HepG2 (cell line): ENCODE results near the gene STAM. TPM values are rescaled to one million over a fixed set of nuclear protein-coding genes. Genes with fewer than 3 reads are reported as not detected.

Experiments used
- ATAC-seq: fragments of 200-7000 bp; cut with Tn5 transposase; 3 replicates; pipeline ENCODE4 v1.9.1; 2020; ENCODE audit warnings: mild to moderate bottlenecking, moderate library complexity
- BruUV-seq: library from RNA; stranded (reverse); fragments of 400-500 nt; replicated peaks from 2 replicates; lab custom pipeline; 2021; lab: Mats Ljungman, UMichigan
- CTCF ChIA-PET: fragments of 300-600 bp; formaldehyde crosslinking; extraction: SDS; loops from one replicate; lab custom pipeline; 2021; ENCODE audit warnings: low total read pairs, inconsistent platforms, low intra/inter-chr PET ratio; lab: Yijun Ruan, JAX
- POLR2A ChIA-PET: fragments of 350-600 bp; sonication (Branson Sonifier 250); formaldehyde crosslinking; loops from one replicate; lab custom pipeline; 2020; ENCODE audit warnings: antibody characterized with exemption, inconsistent platforms; lab: Yijun Ruan, JAX
- DNase-seq: peaks from one replicate; pipeline ENCODE4 v3.0.0-alpha.2; 2015; ENCODE audit warnings: low spot score
- FAIRE-seq: peaks from 3 replicates; lab custom pipeline; 2011; peaks lifted over from hg19 to GRCh38; lab: Jason Lieb, UNC
- H2AFZ ChIP-seq: one replicate; pipeline ENCODE4 v1.6.1; 2011; ENCODE audit warnings: low read length, inconsistent platforms
- H3K27ac ChIP-seq: fragments of 300-600 bp; 3 replicates; pipeline ENCODE4 v1.8.0; 2011; ENCODE audit warnings: mixed run types, mild to moderate bottlenecking, mixed read lengths, low read length, inconsistent platforms; ENCODE audit not compliant: insufficient read depth; ENCODE audit errors: extremely low read length
- H3K27me3 ChIP-seq, 2 experiments: fragments of 200-600 bp in 1 of 2; 2 replicates in 1 of 2; 3 replicates in 1 of 2; pipeline versions ENCODE4 v1.6.0 to v1.8.0; 2011; ENCODE audit warnings: low read length in 2 of 2, mild to moderate bottlenecking in 2 of 2, moderate library complexity in 2 of 2, inconsistent platforms in 1 of 2; ENCODE audit not compliant: insufficient read depth in 2 of 2, control insufficient read depth in 1 of 2
- H3K36me3 ChIP-seq, 2 experiments: fragments of 200-600 bp in 1 of 2; replicated peaks in 1 of 2; 2 replicates in 1 of 2; 3 replicates in 1 of 2; pipeline versions ENCODE4 v1.5.1 to v1.8.0; 2011; ENCODE audit warnings: low read length in 2 of 2, inconsistent platforms in 1 of 2; ENCODE audit not compliant: insufficient read depth in 2 of 2, control insufficient read depth in 1 of 2
- H3K4me1 ChIP-seq: 2 replicates; pipeline ENCODE4 v1.5.1; 2012; ENCODE audit warnings: low read length, inconsistent platforms; ENCODE audit not compliant: insufficient read depth
- H3K4me2 ChIP-seq: 2 replicates; pipeline ENCODE4 v1.6.0; 2011; ENCODE audit warnings: low read depth, low read length, inconsistent platforms
- H3K4me3 ChIP-seq, 3 experiments: fragments of 200-600 bp in 1 of 3; sonication (generic), shearing (Covaris generic) in 1 of 3; replicated peaks in 1 of 3; 2 replicates each; pipeline ENCODE4 v1.5.1; 2011 to 2016; ENCODE audit warnings: low read length in 3 of 3, inconsistent platforms in 2 of 3, low read depth in 2 of 3, mild to moderate bottlenecking in 2 of 3, control low read depth in 1 of 3, mixed read lengths in 1 of 3; ENCODE audit not compliant: insufficient read depth in 1 of 3
- H3K79me2 ChIP-seq: one replicate; pipeline ENCODE4 v1.6.1; 2011; ENCODE audit warnings: low read length, inconsistent platforms; ENCODE audit not compliant: insufficient read depth
- H3K9ac ChIP-seq: 2 replicates; pipeline ENCODE4 v1.6.0; 2011; ENCODE audit warnings: mild to moderate bottlenecking, low read depth, low read length, inconsistent platforms; ENCODE audit not compliant: insufficient read depth
- H3K9me3 ChIP-seq: 2 replicates; pipeline ENCODE4 v1.5.1; 2012; ENCODE audit warnings: mild to moderate bottlenecking, low read length
- H4K20me1 ChIP-seq: 2 replicates; pipeline ENCODE4 v1.6.0; 2011; ENCODE audit warnings: inconsistent platforms, mild to moderate bottlenecking, low read length, moderate library complexity; ENCODE audit not compliant: insufficient read depth
- ASH2L ChIP-seq: fragments of 300-600, 200-600 bp; sonication (generic); IDR thresholded peaks from 2 replicates; pipeline ENCODE4 v1.7.0; 2017; ENCODE audit warnings: low read depth, mild to moderate bottlenecking, moderate library complexity, mixed read lengths, low read length; ENCODE audit not compliant: insufficient read length
- CERS6 ChIP-seq: sonication (generic); formaldehyde crosslinking; IDR thresholded peaks from 2 replicates; pipeline ENCODE4 v1.5.0; 2020; ENCODE audit warnings: missing genetic modification reagents
- DRAP1 ChIP-seq: IDR thresholded peaks from 2 replicates; pipeline ENCODE4 v1.6.1; 2016; ENCODE audit warnings: missing genetic modification reagents, missing compliant biosample characterization
- FOXJ3 ChIP-seq: sonication (generic); formaldehyde crosslinking; IDR thresholded peaks from 2 replicates; pipeline ENCODE4 v1.4.0; 2020; ENCODE audit warnings: missing genetic modification reagents, mild to moderate bottlenecking, borderline replicate concordance
- MAFK ChIP-seq, 2 experiments: IDR thresholded peaks in 1 of 2; conservative IDR thresholded peaks in 1 of 2; 2 replicates each; pipeline ENCODE4 v1.6.1; 2011; ENCODE audit warnings: improper control_type of control experiment in 2 of 2, low read length in 2 of 2
- POLR2G ChIP-seq: fragments of 200-400 bp; formaldehyde crosslinking; IDR thresholded peaks from 2 replicates; pipeline ENCODE4 v1.6.1; 2018; ENCODE audit warnings: mild to moderate bottlenecking, low read depth, low read length, moderate library complexity
- RARG ChIP-seq: sonication (generic); formaldehyde crosslinking; IDR thresholded peaks from 2 replicates; pipeline ENCODE4 v1.4.0; 2020; ENCODE audit warnings: low read depth, mild to moderate bottlenecking, missing genetic modification reagents
- RELA ChIP-seq: sonication (generic); formaldehyde crosslinking; IDR thresholded peaks from 2 replicates; pipeline ENCODE4 v1.4.0; 2020; ENCODE audit warnings: missing genetic modification reagents
- SOX13 ChIP-seq, 3 experiments: fragments of 450-650 bp in 1 of 3; sonication (generic) in 1 of 3; formaldehyde crosslinking in 1 of 3; IDR thresholded peaks in 2 of 3; conservative IDR thresholded peaks in 1 of 3; 2 replicates each; pipeline versions ENCODE4 v1.5.0 to v1.6.1; 2016 to 2020; ENCODE audit warnings: antibody characterized with exemption in 1 of 3, mild to moderate bottlenecking in 1 of 3, missing compliant biosample characterization in 1 of 3, missing genetic modification reagents in 1 of 3, moderate library complexity in 1 of 3
- TERF1 ChIP-seq: sonication (generic); formaldehyde crosslinking; IDR thresholded peaks from 2 replicates; pipeline ENCODE4 v1.8.0; 2022; ENCODE audit warnings: mild to moderate bottlenecking, missing genetic modification reagents, moderate library complexity
- ZNF10 ChIP-seq: sonication (generic); formaldehyde crosslinking; IDR thresholded peaks from 2 replicates; pipeline ENCODE4 v1.4.0; 2020; ENCODE audit warnings: mild to moderate bottlenecking, low read depth, missing genetic modification reagents, borderline replicate concordance
- ZNF292 ChIP-seq: sonication (generic); formaldehyde crosslinking; IDR thresholded peaks from 2 replicates; pipeline ENCODE4 v1.8.1; 2022; ENCODE audit warnings: mild to moderate bottlenecking, low read depth, missing genetic modification reagents, borderline replicate concordance
- ZNF766 ChIP-seq: sonication (generic); formaldehyde crosslinking; IDR thresholded peaks from 2 replicates; pipeline ENCODE4 v1.5.0; 2020; ENCODE audit warnings: missing genetic modification reagents, borderline replicate concordance
- WGBS: methylation state at CpG from one replicate; pipeline ENCODE4 v1.1.6; 2017; ENCODE audit warnings: low lambda C conversion rate; 5-methylcytosine and 5-hydroxymethylcytosine counted together
- in situ Hi-C: cut with HindIII; loops from 2 replicates; pipeline ENCODE4 v1.10.0; 2017; ENCODE audit warnings: low pct_unique_long_range_greater_than_20kb; ENCODE audit not compliant: extremely low pct_ligation_motif_present
- intact Hi-C: fragments of 100-400 bp; cut with micrococcal nuclease; formaldehyde crosslinking; loops from one replicate; pipeline ENCODE4 v1.10.0; 2022; ENCODE audit not compliant: unreplicated experiment
- polyA plus RNA-seq, 8 experiments: library from polyadenylated mRNA; depleted of rRNA in 3 of 8; stranded (reverse) in 7 of 8; unstranded in 1 of 8; fragments of >200 nt; fragmentation: Illumina TruSeq in 4 of 8; extraction: Trizol in 4 of 8; gene quantifications; 2 replicates each; pipeline versions ENCODE4 v1.2.1 to v1.2.3, GENCODE V29; 2011 to 2016; ENCODE audit warnings: low read depth in 4 of 8, missing spikeins in 1 of 8, mixed read lengths in 1 of 8; ENCODE audit not compliant: insufficient read depth in 1 of 8
- total RNA-seq, 5 experiments: library from RNA; depleted of rRNA; stranded (reverse); fragments of >200 nt; fragmentation: Illumina TruSeq; extraction: Trizol; gene quantifications; 2 replicates each; pipeline ENCODE4 v1.2.3, GENCODE V29; 2016; ENCODE audit warnings: low read depth in 1 of 5

STAM gene
- total and polyA plus RNA-seq, 2 of the 13 experiments (the other 11 are each of a cell fraction or from before 2014, with no cell fraction given) = 19.5 to 25.1 TPM

GRCh38 chr10:17649836-17650235 lies 5.9 kb downstream of the STAM start:
- ChIA-PET POLR2A (interaction anchor here (1.4 to 2.8 kb wide), 3 partner anchors 13 to 33 kb away, joined by 4 to 18 read pairs (median 5); partner anchors contain the start of gene HACD1), CTCF (no interaction called here)
- Histone ChIP-seq H3K36me3 (no peaks in the 10 kb centered on the region; a peak in 2 of 5 replicates), H3K9ac (peak overlapping the region; percentile 77), H3K4me2 (peak overlapping the region; percentile 82), H3K79me2 (peaks cover 96% of the 10 kb centered on the region), H3K4me1 (peaks cover 85% of the 10 kb centered on the region), H3K27ac (peak overlapping the region; percentile 98), H3K4me3 (peak overlapping the region in 1 of 3 experiments; percentile 51; a peak in 2 of 6 replicates), H2AFZ (no peak overlapping the region), H3K9me3 (peaks cover 7% of the 10 kb centered on the region), H3K27me3 (no peaks in the 10 kb centered on the region; a peak in 1 of 5 replicates), H4K20me1 (no peaks in the 10 kb centered on the region; the same call in 1 of the 2 replicates)
- WGBS = 61% methylated on average over 2 of the region's 2 CpGs
- no TSS peak for BruUV-seq
- ATAC-seq (no peak), DNase-seq (no peak), FAIRE-seq (no peak)
- in situ Hi-C loops = loop anchor here (25.0 kb wide), 1 partner anchor 1012 kb away; the partner anchor contains the start of genes ARL5B and NSUN6
- 0 out of 4 replicates have a peak, but pooled peaks of 1 of the 2 experiments have one; percentile 11 for TF ChIP-seq MAFK (conservative IDR thresholded peaks at IDR 0.05 in 1 of 2, IDR thresholded peaks at IDR 0.05 in 1 of 2; ENCODE audit: low read length in 2 of 2)
- no peak for TF ChIP-seq ZNF292
- intact Hi-C loops = loop anchor here (2.0 kb wide), 1 partner anchor 21 kb away; no protein-coding TSS in a partner anchor

- 11% methylated on average over 8 of the region's 8 CpGs for WGBS
- peaks cover 7% of the 10 kb centered on the region for H3K9me3 ChIP-seq
- H3K4me3 ChIP-seq = peak overlapping the region; percentile 35 to 51 (median 39); a peak in 5 of 6 replicates
- H3K4me1 ChIP-seq = peaks cover 89% of the 10 kb centered on the region
- peak overlapping the region; percentile 98 for H3K27ac ChIP-seq
- intact Hi-C loops (loop anchor here (2.0 kb wide), 1 partner anchor 20 kb away; no protein-coding TSS in a partner anchor), in situ Hi-C loops (loop anchor here (25.0 kb wide), 1 partner anchor 1012 kb away; the partner anchor contains the start of genes ARL5B and NSUN6)
- H2AFZ ChIP-seq = no peak overlapping the region
- ChIA-PET POLR2A (interaction anchor here (1.2 to 2.8 kb wide), 4 partner anchors 12 to 33 kb away, joined by 4 to 18 read pairs (median 5); partner anchors contain the start of gene HACD1), CTCF (no interaction called here)
- H3K36me3 ChIP-seq = no peaks in the 10 kb centered on the region; a peak in 2 of 5 replicates
- H3K27me3 ChIP-seq = no peaks in the 10 kb centered on the region
- ATAC-seq (peak; percentile 70), DNase-seq (no peak), FAIRE-seq (no peak)
- BruUV-seq = TSS peak; percentile 98
- no peaks in the 10 kb centered on the region for H4K20me1 ChIP-seq
- H3K9ac ChIP-seq = peak overlapping the region; percentile 77
- peaks cover 96% of the 10 kb centered on the region for H3K79me2 ChIP-seq
- H3K4me2 ChIP-seq = peak overlapping the region; percentile 82
- TF ChIP-seq ZNF766 (CRISPR knock-in tag) (no peak), ZNF10 (CRISPR knock-in tag) (no peak), DRAP1 (CRISPR knock-in tag) (no peak), RELA (CRISPR knock-in tag) (no peak), FOXJ3 (CRISPR knock-in tag) (no peak), RARG (no peak), CERS6 (CRISPR knock-in tag) (no peak), SOX13 (IDR thresholded peaks at IDR 0.05) (no peak), SOX13 (CRISPR knock-in tag; conservative IDR thresholded peaks at IDR 0.05 in 1 of 2, IDR thresholded peaks at IDR 0.05 in 1 of 2) (no peak), TERF1 (CRISPR knock-in tag) (no peak), POLR2G (no peak), ASH2L (peak; percentile 57)
Observed at GRCh38 chr10:17650416-17650815, 6.5 kb downstream of the STAM start.
